ENCODE data around the gene CYP2F1. TPM values are rescaled to one million over a fixed set of nuclear protein-coding genes. Genes with fewer than 3 reads are reported as not detected.
"Not testable (repeated sequence)": the region's sequence is repeated elsewhere in the genome, so short reads cannot be mapped to it uniquely, and the experiment has no call there.

Gene CYP2F1
- polyA plus RNA-seq, 1 donor from 2014 or later, result not detected

- H3K36me3 ChIP-seq (ENCODE audit: insufficient read depth, low read length); H3K9ac ChIP-seq (ENCODE audit: low read length); H4K20me1 ChIP-seq (ENCODE audit: insufficient read depth); H3K4me2 ChIP-seq (ENCODE audit: low read length); H3F3A ChIP-seq (ENCODE audit: insufficient read depth, low read length, poor library complexity, severe bottlenecking); H3K9me3 ChIP-seq (ENCODE audit: low read length); H2AFZ ChIP-seq (ENCODE audit: low read depth, low read length); H3K27me3 ChIP-seq (ENCODE audit: insufficient read depth, low read depth, low read length); H3K79me2 ChIP-seq (replicated peaks; ENCODE audit: insufficient read depth, low read length); H3K9me2 ChIP-seq (ENCODE audit: insufficient read depth, low read length); H3K27ac ChIP-seq (ENCODE audit: low read length); H3K4me3 ChIP-seq (ENCODE audit: low read length): not testable (repeated sequence)
These were observed 12.0 kb upstream of the CYP2F1 start for GRCh38 chr19:41102210-41102609.

GRCh38 chr19:41106177-41106576, 8.1 kb upstream of the CYP2F1 start:
- no peaks in the 10 kb centered on the region for H3K79me2 ChIP-seq (replicated peaks; ENCODE audit: insufficient read depth, low read length)
- no peaks in the 10 kb centered on the region for H3F3A ChIP-seq (ENCODE audit: insufficient read depth, low read length, poor library complexity, severe bottlenecking)
- H3K27me3 ChIP-seq (ENCODE audit: insufficient read depth, low read depth, low read length), result no peaks in the 10 kb centered on the region
- H3K9me2 ChIP-seq (ENCODE audit: insufficient read depth, low read length), result no peaks in the 10 kb centered on the region
- TF ChIP-seq TAF1 (IDR thresholded peaks at IDR 0.05; ENCODE audit: low read depth), result no peak
- TF ChIP-seq SMC3 (conservative IDR thresholded peaks at IDR 0.05; ENCODE audit: poor library complexity), result no peak
- TF ChIP-seq EZH2 (IDR thresholded peaks at IDR 0.05; ENCODE audit: borderline replicate concordance, insufficient read depth, low read length, poor library complexity, severe bottlenecking), result no peak
- no peak for TF ChIP-seq EP300 (conservative IDR thresholded peaks at IDR 0.05; ENCODE audit: poor library complexity, severe bottlenecking)
- TF ChIP-seq POLR2AphosphoS5 (IDR thresholded peaks at IDR 0.05), result no peak
- no peak for TF ChIP-seq MXI1 (conservative IDR thresholded peaks at IDR 0.05; ENCODE audit: poor library complexity, severe bottlenecking)
- no peak for TF ChIP-seq REST (IDR thresholded peaks at IDR 0.05; ENCODE audit: borderline replicate concordance)
- H3K27ac ChIP-seq (ENCODE audit: low read length), result no peak overlapping the region
- H3K4me2 ChIP-seq (ENCODE audit: low read length), result no peak overlapping the region
- H3K36me3 ChIP-seq (ENCODE audit: insufficient read depth, low read length), result no peaks in the 10 kb centered on the region
- H3K4me3 ChIP-seq (ENCODE audit: low read length), result no peak overlapping the region
- H3K9ac ChIP-seq (ENCODE audit: low read length), result no peak overlapping the region
- H2AFZ ChIP-seq (ENCODE audit: low read depth, low read length), result no peak overlapping the region
- H4K20me1 ChIP-seq (ENCODE audit: insufficient read depth), result no peaks in the 10 kb centered on the region
- H3K9me3 ChIP-seq (ENCODE audit: low read length), result no peaks in the 10 kb centered on the region

- H3K27ac ChIP-seq (ENCODE audit: low read length), result no peak overlapping the region
- no peaks in the 10 kb centered on the region for H3K79me2 ChIP-seq (replicated peaks; ENCODE audit: insufficient read depth, low read length)
- no peak overlapping the region for H3K9ac ChIP-seq (ENCODE audit: low read length)
- no peaks in the 10 kb centered on the region for H3K27me3 ChIP-seq (ENCODE audit: insufficient read depth, low read depth, low read length)
- H3K9me3 ChIP-seq (ENCODE audit: low read length), result no peaks in the 10 kb centered on the region
- no peak overlapping the region for H3K4me3 ChIP-seq (ENCODE audit: low read length)
- H3K4me2 ChIP-seq (ENCODE audit: low read length), result no peak overlapping the region
- H3K36me3 ChIP-seq (ENCODE audit: insufficient read depth, low read length), result no peaks in the 10 kb centered on the region
- no peak overlapping the region for H2AFZ ChIP-seq (ENCODE audit: low read depth, low read length)
- H4K20me1 ChIP-seq (ENCODE audit: insufficient read depth), result no peaks in the 10 kb centered on the region
- no peaks in the 10 kb centered on the region for H3F3A ChIP-seq (ENCODE audit: insufficient read depth, low read length, poor library complexity, severe bottlenecking)
- no peak for TF ChIP-seq MXI1 (conservative IDR thresholded peaks at IDR 0.05; ENCODE audit: poor library complexity, severe bottlenecking)
- TF ChIP-seq EP300 (conservative IDR thresholded peaks at IDR 0.05; ENCODE audit: poor library complexity, severe bottlenecking), result no peak
- TF ChIP-seq RAD21 (conservative IDR thresholded peaks at IDR 0.05), result no peak
- TF ChIP-seq REST (IDR thresholded peaks at IDR 0.05; ENCODE audit: borderline replicate concordance), result no peak
- no peak for TF ChIP-seq TAF1 (IDR thresholded peaks at IDR 0.05; ENCODE audit: low read depth)
- no peak for TF ChIP-seq SMC3 (conservative IDR thresholded peaks at IDR 0.05; ENCODE audit: poor library complexity)
- TF ChIP-seq POLR2AphosphoS5 (IDR thresholded peaks at IDR 0.05), result no peak
- TF ChIP-seq EZH2 (IDR thresholded peaks at IDR 0.05; ENCODE audit: borderline replicate concordance, insufficient read depth, low read length, poor library complexity, severe bottlenecking), result no peak
- TF ChIP-seq CTCF (IDR thresholded peaks at IDR 0.05; ENCODE audit: poor library complexity, severe bottlenecking), result no peak
- H3K9me2 ChIP-seq (ENCODE audit: insufficient read depth, low read length), result no peaks in the 10 kb centered on the region
These were observed 2.9 kb upstream of the CYP2F1 start for GRCh38 chr19:41111296-41111695.
